HPDE6-E6E7 (cell line): ENCODE data around the gene FAM217B.
A peak's percentile ranks its signal among the peaks of the same experiment; 100 is the strongest.
"Not testable (repeated sequence)": the region's sequence is repeated elsewhere in the genome, so short reads cannot be mapped to it uniquely, and the experiment has no call there.

Experiments
- DNase-seq: peaks from one replicate; pipeline ENCODE4 v3.0.0; 2011; ENCODE audit warnings: missing footprints; ENCODE audit errors: extremely low spot score

The FAM217B gene

DNA sequence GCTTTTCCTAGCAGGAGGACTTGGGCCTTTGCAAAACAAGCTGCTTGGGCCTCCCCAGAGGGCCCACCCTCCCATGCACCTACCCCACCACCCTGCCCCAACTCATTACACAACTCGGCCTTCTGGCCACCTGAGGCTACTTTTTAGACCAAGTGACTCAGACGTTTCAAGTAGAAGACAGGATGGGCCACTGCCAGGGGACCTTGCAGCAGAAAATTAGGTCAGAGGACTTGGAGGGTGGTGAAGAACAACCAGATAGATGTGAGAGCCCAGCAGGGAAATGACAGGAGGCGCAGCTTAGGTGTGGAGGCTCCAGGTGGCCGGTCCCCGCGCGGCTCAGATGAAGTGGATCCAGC is 1.5 kb upstream of the FAM217B start:
- DNase-seq: no peak

DNA sequence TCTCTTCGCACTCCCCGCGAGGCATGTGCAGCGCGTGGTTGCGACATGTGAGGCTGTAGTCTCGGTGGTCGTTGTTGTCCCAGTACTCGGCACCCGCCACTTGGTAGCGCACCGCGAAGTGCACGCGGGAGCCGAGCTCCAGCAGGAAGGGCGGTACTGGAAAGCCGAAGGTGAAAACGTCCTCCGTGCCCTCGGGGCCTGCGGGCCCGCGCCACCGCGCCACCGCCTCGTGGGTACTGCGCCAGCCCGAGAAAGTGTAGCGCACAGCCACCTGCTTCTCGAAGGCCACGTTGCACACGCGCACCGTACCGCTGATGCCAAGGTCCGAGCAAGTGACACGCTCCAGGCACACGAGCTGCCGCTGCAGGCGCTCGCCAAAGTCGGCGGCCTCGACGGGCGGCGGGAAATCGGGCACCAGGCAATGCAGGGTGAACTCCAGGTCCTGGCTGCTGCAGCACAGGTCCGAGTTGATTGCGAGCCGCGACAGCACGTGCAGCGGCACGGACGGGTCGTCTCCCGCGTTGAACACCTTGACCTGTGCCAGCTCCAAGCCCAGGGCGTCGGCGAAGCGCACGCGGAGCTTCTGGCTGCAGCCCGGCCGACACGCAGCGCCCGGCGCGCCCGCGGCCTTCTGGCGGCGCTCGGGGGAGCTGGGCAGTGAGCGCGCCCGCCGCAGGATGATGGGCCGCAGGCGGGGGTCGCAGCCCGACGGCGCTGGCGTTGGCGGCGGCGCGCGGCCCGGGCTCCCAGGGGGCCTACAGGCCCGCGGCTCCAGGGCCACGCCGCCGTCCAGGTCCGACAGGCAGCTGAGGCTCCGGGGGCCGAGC is 924 bp upstream of the FAM217B start:
- DNase-seq: no peak

DNA sequence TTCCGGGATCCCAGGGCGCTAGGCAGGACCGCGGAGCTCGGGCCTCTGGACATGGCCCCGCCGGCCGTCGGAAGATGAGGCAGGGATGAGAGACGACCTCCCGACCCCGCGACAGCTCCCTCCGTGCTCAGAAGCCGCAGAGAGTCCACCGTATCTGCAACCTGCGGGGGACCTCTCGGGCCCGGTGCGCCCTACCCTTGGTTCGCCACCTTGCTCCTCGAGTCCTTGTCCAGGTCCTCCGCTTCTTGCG is 385 bp upstream of the FAM217B start:
- DNase-seq: peak; percentile 35

DNA sequence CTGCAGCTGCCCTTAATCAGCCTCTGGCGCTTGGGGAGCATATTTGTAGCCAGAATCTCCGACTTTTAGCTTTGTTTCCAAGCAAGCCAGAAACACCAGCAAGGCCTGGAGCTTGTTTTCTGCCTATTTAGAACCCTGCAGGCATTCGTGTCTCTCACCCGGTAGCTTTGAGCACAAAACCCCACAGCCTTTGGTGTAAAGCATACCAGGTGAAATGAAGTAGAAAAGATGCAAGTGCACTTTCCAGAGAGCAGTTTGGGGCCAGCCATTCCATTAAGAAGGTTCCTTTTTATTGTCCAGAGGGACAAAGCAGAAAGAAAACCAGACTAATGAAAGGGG is 736 bp downstream of the FAM217B start:
- DNase-seq: no peak

DNA sequence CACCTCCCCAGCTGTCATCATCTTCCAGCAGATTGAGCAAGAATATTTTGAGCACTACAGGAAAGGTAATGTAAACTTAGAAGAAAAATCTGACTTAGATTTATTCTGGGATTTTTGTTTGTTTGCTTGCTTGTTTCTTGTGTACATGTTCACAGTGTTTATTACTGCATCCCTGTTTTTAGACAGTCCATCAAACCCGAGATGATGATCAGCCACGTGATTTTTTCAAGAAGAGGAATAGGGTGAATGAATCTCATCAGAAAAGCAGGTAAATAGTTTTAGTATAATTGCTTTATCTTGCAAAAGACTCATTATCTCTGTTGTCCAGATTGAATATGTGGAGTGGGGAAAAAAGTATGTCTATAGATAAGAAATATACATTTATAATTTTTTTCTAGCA is 2.1 kb downstream of the FAM217B start:
- DNase-seq: no peak

DNA sequence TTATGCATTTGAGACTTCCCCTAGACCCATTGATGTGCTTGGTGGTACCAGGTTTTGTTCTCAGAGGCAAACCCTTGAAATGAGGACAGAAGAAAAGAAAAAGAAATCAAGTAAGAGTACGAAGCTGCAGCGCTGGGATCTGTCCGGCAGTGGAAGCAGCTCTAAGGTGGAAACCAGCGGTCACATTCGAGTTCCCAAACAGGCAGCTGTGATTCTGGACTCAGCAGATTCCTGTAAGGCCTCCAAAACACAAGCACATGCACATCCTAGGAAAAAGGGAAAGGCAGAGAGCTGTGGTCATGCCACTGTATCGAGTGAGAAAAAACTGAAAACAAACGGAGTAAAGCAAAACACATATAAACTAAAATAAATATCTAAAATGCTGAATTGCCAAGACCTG is 4.5 kb downstream of the FAM217B start:
- DNase-seq: no peak

DNA sequence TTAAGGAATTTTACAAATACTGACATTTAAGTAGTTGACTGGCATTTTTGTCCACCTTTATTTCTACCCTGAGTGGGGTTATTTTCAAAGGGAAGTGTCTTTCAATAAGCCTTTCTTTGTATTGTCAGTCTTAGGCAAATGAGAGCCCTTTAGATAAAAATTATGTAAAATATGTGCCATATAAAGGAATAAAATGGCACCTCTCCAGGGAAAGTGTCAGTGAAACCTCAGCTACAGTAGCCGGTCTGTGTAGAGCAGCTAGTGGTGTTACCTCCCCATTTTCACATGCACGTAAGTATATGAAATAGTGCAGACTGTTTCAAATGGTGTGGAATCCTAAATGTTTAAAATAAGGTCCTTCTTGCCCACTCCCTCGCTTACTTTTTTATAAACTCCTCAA is 5.0 kb downstream of the FAM217B start:
- DNase-seq: no peak

DNA sequence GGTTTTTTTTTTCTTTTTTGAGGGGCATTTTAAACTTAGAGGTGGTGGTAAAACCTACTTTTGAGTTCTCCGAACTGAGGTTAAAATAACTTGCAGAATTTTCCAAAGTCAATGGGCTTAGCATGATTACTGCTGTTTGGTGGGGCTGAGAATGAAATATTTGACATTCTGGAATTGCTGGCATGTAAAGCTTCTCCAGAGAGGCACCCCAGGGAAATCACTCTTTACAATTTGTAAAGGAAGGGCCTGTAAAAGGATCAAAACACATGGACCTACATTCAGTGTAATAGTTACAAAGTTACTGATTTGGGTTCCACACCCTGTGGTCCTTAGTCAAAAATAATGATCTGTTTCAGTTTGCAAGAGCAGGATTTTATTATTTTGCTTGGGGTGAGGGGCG is 5.5 kb downstream of the FAM217B start:
- no peak for DNase-seq

DNA sequence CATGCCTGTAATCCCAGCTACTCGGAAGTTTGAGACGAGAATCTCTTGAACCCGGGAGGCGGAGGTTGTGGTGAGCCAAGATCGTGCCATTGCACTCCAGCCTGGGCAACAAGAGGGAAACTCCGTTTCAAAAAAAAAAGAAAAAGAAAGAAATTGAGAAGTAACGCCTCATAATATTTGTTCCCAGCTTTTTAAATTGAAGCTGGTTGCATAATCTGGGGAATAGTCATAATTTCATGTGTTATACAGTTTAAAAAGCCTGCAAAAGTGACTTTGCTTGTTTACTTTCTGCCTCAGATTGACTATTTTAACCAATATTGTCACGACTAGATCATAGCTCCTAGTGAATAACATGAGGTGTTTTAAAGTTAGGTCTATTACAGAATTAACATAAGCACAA is 7.2 kb downstream of the FAM217B start:
- no peak for DNase-seq

DNA sequence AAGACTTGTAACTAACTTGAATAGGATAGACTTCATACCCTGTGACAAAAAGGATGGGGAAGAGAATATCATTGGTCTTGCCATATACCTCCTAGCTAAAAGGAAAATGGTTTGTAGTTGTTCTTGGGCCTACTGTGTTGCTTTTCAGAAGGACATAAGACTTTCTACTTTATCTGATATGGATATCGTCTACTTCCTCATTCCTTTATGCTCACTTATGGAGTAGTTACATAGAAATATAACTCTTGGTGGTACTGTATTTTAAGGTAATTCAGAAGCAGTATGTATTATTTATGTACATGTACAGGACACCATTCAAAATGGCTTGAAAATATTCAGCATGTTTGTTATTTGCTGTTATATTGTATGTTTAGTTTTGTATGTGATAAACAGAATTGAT is 8.0 kb downstream of the FAM217B start:
- DNase-seq: no peak

DNA sequence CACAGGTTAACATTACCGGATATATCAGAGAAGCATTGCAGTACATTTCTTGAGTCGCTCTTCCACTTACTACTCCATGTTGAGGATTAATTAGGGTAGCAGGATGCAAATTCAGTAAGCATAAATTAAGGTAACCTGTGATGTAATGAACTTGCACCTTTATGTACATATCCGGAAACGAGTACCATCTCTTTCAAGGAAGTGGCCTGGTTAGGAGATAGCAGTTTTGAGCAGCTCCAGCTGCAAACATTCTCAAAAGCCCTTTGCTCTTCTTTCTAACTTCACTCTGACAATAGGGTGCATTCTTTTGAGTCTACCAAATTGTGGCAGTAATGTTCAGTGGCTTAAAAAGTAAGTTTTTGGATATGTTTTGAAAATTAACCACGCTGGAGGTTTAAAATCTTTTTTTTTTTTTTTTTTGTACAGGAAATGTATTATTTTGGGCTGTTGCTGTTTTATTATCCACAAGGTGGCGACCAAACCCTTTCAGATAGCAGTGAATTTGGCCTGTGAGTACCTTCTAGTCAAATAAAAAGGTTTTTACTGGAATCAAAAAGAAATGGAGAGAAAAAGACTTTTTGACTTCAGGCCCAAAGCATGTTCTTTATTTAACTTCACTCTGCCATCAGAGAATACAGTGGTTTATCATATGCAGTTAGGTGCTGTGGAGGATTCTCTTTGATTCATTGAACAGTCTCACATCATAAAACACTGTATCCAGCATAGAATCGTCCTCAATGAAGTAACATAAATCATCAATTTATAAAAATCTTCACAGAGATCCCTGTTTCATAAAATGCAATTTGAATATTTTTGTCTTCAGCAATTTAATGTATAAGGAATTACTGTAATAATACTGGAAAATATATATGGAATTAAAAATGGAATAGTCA is 8.9 kb downstream of the FAM217B start:
- DNase-seq: no peak

DNA sequence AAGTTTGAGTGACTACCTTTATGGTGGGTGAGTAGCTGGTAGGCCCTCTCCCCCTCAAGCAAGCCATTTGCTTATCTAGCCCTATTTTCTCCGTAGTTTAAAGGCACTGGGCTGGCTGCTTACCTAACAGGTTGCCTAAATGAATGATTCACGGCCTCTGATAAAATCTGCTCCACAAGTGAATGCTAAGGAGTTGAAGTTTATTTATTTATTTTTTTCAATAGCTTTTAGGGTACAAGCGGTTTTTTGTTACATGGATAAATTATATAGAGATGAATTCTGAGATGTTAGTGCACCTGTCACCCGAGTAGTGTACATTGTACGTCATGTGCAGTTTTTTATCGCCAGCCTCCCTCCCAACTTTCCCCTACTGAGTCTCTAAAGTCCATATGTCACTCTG is 9.7 kb downstream of the FAM217B start:
- DNase-seq: no peak

DNA sequence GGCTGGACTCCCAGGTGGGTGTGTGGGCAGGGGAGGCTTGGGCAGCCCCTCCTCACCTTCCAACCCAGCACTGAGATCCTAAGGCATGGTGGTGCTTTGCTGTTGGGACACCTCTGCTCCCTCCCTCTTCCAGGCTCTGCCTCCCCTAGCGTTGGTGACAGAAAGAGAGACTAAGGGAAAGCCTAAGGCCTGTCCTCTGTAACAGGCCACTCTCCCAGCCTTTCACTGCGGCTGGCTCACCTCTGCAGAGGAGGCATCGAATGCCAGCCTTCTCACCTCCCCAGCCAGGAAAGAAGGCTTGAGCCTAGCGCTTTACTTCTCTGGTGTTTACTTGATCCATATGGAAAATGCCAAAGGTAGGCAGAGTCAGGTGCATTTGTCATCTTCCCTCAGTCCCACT is 14.5 kb downstream of the FAM217B start:
- DNase-seq: no peak

DNA sequence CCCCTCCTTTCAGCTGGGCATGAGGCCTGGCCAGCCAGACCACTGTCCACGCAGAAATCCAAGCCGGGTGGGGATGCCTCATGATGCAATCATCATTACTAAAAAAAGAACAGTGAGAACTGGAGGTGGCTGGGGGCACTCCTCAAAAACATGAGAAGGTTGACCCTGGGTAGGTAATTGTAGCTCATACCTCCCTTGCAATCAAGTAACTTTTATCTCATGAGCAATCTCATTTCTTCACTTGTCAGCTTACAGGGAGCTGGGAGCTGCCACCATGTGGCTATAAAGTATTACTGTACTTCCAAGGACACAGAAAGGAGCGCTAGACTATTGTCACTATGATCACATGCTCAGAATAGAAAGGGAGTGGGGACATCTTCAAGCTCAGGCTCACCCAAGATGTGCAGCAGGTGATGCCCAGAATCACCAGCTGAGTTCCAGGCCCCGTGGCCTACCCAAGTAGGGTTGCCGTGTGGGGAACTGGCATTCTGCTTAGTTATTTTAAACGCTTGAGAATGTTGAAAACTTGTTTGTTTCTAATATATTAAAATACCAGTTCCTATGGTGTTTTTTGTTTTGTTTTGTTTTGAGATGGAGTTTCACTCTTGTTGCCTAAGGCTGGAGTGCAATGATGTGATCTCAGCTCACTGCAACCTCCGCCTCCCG is 15.1 kb downstream of the FAM217B start:
- DNase-seq: no peak

DNA sequence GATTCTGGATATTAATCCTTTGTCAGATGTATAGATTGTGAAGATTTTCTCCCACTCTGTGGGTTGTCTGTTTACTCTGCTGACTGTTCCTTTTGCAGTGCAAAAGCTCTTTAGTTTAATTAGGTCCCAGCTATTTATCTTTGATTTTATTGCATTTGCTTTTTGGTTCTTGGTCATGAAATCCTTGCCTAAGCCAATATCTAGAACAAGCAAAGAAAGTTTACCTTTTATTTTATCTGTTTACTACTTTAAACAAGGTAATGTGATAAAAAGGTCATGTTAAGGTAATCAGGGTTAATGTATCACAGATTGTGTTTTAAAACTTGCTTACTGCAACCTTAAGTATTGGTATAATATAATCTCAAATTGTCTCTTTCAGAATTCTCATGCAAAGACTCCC is 17.4 kb downstream of the FAM217B start:
- not testable (repeated sequence) for DNase-seq

DNA sequence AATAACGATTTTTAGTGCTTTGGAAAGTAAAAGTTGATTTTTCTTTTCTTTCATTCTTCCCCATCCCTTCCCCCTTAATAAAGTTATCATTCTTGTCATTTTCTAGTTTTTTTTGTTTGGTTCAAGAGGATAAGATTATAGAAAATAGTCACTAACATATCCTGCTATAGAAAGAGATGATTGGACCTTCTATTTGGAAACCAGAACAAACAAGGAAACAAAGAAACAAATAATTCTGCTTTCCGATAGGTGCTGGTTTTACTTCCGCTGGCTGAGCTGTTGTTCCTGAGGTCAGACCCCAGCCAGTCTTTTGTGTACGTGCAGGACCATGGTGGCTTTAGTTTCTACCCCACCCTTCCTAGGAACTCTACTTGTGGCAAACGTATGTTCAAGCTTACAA is 17.9 kb downstream of the FAM217B start, which contains the start of gene CDH26:
CDH26 (plus strand) TSS at position 301 of the 400 bp plus-strand sequence. CDS start 304 bp downstream, outside the sequence.
- no peak for DNase-seq

DNA sequence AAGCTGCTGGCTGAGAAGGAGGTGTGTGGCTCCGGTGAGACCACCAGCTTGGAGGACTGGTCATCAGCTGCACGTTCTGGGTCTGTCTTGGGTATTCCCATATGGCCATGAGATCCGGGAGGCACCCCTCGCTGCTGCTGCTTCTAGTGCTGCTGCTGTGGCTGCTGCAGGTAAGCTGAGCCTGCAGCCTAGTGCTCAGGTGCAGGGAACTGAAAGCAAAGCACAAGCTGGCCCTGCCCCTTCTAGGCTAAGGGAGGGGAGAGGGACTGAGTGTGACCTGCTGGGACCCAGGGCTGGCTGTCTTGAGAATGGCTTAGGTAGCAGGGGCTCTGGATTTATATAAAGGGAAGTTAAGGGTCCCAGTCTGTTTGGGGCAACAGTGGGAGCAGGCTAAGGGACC is 18.4 kb downstream of the FAM217B start:
- DNase-seq: no peak

DNA sequence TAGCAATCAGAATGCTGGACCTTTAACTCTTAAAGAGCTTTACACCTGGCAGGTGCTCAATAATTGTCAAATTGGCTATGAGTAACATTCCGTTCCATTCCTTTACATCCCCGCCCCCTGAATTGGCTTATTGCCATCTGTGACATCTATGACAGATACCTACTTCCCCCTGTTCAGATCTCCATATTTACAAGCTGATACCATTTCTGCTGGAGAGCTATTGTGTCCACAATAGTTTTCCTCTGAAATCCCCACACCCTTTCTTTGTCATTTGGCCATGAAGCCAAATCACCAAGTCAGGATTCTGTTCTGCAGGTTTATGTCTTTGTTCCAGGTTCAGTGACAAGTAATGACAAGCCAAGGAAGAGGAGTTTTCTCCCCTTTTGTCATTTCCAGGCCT is 21.2 kb downstream of the FAM217B start:
- no peak for DNase-seq

DNA sequence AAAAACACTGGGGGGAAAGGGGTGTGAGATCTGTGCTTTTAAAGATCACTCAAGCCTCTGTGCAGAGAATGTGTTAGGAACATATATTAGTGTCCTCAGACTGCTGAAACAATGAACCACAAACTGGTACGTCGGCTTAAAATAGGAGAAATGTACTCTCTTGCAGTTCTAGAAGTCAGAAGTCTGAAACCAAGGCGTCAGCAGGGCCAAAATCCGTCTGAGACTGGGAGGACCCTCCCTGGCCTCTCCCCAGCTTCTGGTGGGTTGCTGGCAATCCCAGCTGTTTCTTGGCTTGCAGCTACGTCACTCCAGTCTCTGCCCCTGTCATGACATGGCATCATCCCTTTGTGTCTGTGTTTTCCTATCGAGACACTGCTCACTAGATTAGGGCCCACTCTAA is 22.0 kb downstream of the FAM217B start:
- DNase-seq: no peak

DNA sequence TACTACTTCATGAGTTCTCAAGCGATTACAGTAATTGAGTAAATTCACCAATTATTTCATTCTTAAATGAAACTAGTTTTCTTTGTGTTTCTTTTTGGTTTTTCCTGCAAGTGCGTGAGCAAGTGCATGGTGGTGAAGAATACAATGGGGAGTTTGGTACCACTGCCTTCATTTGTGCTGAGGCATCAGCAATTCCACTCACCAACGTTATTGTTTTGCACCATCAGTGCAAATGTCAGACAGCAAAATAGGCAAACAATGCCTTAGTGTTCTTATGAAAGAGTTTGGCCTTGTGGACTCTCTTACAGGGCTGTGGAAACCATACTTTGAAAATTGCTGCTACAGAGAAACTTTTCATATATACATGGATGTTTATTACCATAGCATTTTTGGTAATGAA is 26.2 kb downstream of the FAM217B start:
- DNase-seq: no peak

DNA sequence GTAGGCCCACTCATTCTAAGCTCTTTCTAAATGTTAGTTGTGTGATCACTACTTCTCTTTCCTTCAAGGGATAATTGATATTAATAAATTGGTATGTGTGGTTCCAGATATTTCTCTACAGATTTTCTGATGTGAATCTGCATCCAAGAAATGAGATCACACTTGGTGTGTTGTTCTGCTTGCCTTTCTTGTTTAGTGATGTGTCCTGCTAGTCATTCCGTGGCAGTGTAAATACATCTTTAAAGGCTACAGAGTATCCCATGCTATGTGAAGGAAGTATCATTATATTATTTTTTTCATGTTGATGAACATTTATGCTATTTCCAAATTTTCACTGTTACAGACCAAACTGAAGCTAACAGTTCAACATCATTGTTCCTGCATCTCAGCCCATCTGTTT is 31.2 kb downstream of the FAM217B start:
- DNase-seq: no peak

DNA sequence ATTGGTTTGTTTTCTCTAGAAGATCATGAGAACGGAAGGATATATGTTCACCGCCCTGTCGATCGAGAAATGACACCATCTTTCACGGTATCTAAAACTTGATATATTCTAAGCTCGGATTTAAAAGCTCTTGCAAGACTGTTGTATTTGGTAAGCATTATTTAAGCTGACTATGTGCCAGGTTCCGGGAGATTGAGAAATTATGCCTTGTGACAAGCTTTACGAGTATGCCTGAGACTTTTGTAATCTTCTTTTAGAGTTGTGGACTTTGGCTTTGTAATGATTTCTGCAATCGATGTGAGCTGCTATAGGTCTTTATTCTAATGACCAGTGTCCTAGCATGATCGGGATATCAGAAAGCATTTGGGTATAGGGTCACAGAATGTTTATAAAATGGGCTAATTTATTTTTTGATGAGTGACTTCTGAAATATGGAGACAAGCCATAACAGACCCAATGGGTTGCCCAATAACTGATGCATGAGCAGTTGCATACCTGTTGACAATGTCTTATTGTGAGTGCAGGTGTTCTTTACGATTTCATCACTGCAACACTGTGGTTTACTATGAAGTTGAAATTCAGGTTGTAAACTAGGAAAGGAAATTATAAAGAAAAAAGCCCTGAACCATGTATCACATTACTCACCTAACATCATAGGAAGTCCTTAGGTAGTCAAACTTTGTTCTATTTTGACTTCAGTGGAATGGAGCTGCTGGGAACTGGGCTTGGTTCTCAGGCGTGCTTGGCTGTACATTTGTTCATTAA is 32.0 kb downstream of the FAM217B start:
- peak; percentile 93 for DNase-seq
